ENCODE data around the gene NAALADL1. TPM values are rescaled to one million over a fixed set of nuclear protein-coding genes. Genes with fewer than 3 reads are reported as not detected.
"Not testable (repeated sequence)": the region's sequence is repeated elsewhere in the genome, so short reads cannot be mapped to it uniquely, and the experiment has no call there.

The NAALADL1 gene
- total RNA-seq, 1 donor from 2014 or later = 56.8 TPM

DNA sequence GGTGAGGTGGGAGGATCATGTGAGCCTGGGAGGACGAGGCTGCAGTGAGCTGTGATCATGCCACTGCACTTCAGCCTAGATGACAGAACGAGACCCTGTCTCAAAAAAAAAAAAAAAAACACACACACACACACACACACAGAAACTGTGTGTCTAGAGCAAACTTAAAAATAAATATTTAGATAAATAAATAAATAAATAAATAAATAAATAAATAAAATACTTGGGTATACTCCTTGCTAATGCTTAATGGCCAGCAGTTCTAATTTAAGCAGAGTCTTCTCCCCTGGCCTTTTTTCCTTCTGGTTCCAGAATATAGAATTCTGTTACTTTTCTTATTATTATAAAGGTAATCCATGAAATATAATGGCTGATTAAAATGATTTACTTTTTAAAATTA is 49.5 kb downstream of the NAALADL1 start:
- intact Hi-C loops (cut with DNase I) = no loop called here
- no peak for DNase-seq (ENCODE audit: low spot score in 2 of 2)
- no peak overlapping the region for H3K4me3 ChIP-seq
- H3K36me3 ChIP-seq = no peaks in the 10 kb centered on the region
- no peaks in the 10 kb centered on the region for H3K9me3 ChIP-seq
- no peaks in the 10 kb centered on the region for H3K27me3 ChIP-seq
- H3K4me1 ChIP-seq = peaks cover 3% of the 10 kb centered on the region in 2 donors
- TF ChIP-seq, protein P1, sequence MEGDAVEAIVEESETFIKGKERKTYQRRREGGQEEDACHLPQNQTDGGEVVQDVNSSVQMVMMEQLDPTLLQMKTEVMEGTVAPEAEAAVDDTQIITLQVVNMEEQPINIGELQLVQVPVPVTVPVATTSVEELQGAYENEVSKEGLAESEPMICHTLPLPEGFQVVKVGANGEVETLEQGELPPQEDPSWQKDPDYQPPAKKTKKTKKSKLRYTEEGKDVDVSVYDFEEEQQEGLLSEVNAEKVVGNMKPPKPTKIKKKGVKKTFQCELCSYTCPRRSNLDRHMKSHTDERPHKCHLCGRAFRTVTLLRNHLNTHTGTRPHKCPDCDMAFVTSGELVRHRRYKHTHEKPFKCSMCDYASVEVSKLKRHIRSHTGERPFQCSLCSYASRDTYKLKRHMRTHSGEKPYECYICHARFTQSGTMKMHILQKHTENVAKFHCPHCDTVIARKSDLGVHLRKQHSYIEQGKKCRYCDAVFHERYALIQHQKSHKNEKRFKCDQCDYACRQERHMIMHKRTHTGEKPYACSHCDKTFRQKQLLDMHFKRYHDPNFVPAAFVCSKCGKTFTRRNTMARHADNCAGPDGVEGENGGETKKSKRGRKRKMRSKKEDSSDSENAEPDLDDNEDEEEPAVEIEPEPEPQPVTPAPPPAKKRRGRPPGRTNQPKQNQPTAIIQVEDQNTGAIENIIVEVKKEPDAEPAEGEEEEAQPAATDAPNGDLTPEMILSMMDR (IDR thresholded peaks at IDR 0.05) = no peak
- no peak overlapping the region for H3K27ac ChIP-seq

DNA sequence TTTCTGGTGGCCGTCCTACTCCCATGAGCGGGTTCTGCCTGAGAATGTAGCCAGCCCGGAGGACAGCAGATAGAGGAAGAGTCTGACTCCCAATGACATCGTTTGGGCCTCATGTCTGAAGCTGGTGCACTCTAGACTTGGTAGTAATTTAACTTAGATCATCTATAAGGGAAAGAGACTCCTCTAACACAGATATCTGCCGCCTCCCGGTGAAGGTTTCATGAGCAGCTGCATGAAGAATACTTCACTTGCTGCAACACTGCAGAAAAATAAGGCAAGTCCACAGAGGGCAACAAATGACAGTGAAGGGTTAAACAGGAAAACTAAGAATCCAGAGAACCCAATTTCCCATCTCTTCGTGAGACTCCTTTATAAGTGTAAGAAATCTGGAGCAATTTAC is 50.3 kb downstream of the NAALADL1 start:
- no peak overlapping the region for H3K27ac ChIP-seq
- H3K27me3 ChIP-seq = no peaks in the 10 kb centered on the region
- intact Hi-C loops (cut with DNase I) = no loop called here
- DNase-seq (ENCODE audit: low spot score in 2 of 2) = no peak
- H3K4me3 ChIP-seq = no peak overlapping the region
- TF ChIP-seq, protein P1 (IDR thresholded peaks at IDR 0.05) = no peak
- H3K9me3 ChIP-seq = no peaks in the 10 kb centered on the region
- peaks cover 0 to 1% of the 10 kb centered on the region in 2 donors for H3K4me1 ChIP-seq
- no peaks in the 10 kb centered on the region for H3K36me3 ChIP-seq

DNA sequence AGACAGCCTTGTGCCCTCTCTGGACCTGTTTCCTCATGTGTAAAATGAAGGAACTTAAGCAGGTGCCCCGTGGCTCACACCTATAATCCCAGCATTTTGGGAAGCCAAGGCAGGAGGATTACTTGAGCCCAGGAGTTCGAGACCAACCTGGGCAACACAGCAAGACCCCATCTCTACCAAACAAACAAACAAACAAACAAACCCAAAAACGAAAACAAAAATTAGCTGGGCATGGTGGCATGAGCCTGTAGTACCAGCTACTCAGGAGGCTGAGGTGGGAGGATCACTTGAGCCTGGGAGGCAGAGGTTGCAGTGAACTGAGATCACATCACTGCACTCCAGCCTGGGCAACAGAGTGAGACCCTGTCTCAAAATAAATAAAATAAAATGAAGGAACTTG is 54.4 kb downstream of the NAALADL1 start:
- H3K27ac ChIP-seq; H3K36me3 ChIP-seq; H3K27me3 ChIP-seq; H3K4me1 ChIP-seq; H3K9me3 ChIP-seq; H3K4me3 ChIP-seq; intact Hi-C loops (cut with DNase I); DNase-seq (ENCODE audit: low spot score in 2 of 2): not testable (repeated sequence)

DNA sequence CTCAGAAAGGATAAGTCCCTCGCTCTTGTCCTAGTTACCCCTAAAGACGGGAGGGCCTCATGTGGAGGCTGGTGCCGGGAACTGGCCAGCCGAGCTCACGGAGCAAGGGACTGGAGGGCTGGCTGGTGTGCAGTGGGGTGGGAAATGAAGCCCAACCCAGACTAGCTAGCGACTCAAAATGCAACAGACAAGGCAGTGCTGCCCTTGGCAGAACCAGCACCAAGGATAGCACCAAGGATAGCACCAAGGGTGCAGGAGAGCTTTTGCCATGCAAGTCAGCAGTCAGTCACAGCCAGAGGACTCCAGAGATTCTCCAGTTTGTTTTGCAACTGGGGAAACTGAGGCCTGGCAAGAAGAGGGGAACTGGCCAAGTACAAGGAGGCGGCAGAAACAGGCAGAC is 55.1 kb downstream of the NAALADL1 start:
- intact Hi-C loops (cut with DNase I) = no loop called here
- Histone ChIP-seq H3K9me3 (no peaks in the 10 kb centered on the region), H3K36me3 (no peaks in the 10 kb centered on the region), H3K4me1 (no peaks in the 10 kb centered on the region), H3K27me3 (no peaks in the 10 kb centered on the region), H3K27ac (no peak overlapping the region), H3K4me3 (no peak overlapping the region)
- DNase-seq (ENCODE audit: low spot score in 2 of 2) = no peak
- TF ChIP-seq, protein P1 (IDR thresholded peaks at IDR 0.05) = no peak

DNA sequence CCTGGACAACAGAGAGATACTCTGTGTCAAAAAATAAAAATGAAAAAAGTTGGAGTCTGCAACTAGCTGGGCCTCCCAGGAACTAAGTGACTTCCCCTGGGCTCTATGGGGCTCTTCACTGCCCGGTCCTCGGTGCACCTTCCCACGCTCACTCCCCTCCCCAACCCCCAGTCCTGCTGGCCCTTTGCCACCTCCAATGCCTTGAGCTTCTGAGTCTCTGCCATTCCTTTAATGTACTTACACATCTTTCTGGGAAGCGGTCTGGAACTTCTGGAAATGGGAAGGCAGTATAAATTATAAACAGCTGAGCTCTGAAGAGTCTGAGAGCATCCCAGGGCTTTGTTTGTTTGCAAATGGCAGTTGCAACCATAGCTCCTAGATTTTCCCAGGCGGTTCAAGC is 55.6 kb downstream of the NAALADL1 start:
- Histone ChIP-seq H3K4me1 (no peaks in the 10 kb centered on the region), H3K4me3 (no peak overlapping the region), H3K27me3 (no peaks in the 10 kb centered on the region), H3K9me3 (no peaks in the 10 kb centered on the region), H3K27ac (no peak overlapping the region), H3K36me3 (no peaks in the 10 kb centered on the region)
- TF ChIP-seq, protein P1 (IDR thresholded peaks at IDR 0.05) = no peak
- DNase-seq (ENCODE audit: low spot score in 2 of 2) = no peak
- intact Hi-C loops (cut with DNase I) = no loop called here

DNA sequence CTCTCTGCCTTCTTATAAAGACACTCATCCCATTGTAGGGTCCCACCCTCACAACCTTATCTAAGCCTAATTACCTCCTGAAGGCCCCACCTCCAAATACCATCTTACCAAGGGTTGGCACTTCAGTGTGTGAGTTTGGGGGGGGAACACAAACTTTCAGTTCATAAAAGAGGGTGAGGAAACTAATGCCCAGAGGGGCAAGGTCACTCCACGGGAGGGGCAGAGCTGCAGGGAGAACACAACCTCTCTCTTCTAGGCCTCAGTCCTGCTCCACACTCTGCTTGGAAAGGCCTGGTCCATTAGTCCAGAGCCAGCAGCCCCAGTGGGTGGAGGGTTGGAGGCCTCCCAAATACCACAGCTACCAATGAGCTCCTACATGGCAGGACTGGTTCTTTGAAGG is 58.9 kb downstream of the NAALADL1 start:
- Histone ChIP-seq H3K36me3 (no peaks in the 10 kb centered on the region), H3K27me3 (no peaks in the 10 kb centered on the region), H3K4me3 (no peak overlapping the region), H3K9me3 (no peaks in the 10 kb centered on the region), H3K27ac (no peak overlapping the region), H3K4me1 (peaks cover 0 to 7% of the 10 kb centered on the region in 2 donors)
- no peak for DNase-seq (ENCODE audit: low spot score in 2 of 2)
- TF ChIP-seq, protein P1 (IDR thresholded peaks at IDR 0.05) = no peak
- intact Hi-C loops (cut with DNase I) = no loop called here

Data from ascending aorta (tissue), 2 donors.